Stimulated activated CD4-positive, alpha-beta T cell treated with anti-CD3 and anti-CD28 coated beads, Interleukin-4, amount 100 ng/mL, for 1 hour (primary cell): ENCODE data around the gene GASK1A.

ENCODE experiments used
- DNase-seq: peaks from one replicate; pipeline ENCODE4 v3.0.0-alpha.2; 2020

GASK1A gene

DNA sequence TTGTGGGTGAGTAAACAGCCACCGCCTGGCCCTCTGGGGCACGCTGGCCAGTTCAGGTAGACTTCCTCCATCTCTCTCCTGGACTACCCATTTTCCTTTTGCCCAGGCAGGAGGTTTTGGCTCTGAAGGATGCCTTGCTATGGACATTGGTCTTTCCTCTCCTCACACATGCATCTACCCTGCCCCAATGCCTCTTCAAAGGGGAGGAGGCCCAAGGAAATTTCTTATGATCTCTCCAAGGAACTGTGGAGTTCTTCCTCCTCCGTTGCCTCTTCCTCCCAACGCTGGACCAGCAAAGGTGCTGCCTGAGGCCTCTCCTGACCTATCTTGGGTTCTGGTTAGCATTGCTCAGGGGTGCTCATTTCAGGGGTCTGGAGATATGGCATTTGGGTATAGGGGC is 93.2 kb downstream of the GASK1A start:
- DNase-seq = no peak

DNA sequence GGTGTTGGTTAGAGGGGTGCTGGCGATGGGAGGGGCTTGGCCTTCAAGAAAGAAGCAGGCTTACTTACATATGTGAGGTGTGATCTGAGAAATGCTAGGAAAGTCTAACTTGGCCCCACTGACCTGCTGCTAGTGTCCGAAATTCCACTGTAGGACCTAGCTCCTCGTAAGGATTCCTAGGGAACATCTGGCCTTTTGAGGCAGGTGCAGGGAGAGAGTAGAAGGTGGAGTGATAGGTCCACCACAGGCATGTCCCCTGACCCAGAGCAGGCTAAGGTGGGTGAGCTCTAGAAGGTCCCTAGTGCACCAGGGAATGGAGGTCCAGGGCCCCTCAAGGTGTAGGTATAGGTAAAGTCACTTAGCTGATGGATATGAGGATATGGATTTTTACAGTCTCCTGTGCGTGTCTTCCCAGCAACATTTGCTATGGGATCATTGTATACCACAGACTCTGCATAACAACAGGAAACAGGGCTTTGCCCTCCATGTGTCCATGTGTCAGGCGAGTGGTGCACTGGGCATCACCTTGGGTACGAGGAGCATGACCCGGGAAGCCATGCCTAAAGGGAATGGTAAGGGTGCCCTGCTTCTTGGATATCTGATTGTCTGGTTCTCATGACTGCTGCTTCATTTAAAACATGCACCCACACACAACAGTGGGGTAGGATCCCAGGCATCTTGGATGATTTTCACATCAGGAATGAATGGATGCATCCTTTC is 94.2 kb downstream of the GASK1A start:
- no peak for DNase-seq

DNA sequence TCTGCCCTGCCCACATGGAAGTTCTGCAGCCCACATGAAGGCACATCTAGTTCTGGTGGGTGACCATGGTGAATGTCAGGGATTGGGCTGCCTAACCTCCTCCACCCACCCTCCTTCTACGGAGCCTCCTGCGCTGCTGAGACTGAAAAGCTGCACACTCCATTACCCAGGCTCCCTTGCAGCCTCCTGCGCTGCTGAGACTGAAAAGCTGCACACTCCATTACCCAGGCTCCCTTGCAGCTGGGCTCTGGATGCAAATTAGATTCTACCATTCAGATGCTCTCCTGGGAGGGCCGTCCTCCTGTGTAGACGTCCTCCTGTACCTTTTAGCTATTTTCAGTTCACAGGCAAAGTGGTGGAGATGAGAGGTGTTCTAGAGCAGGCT is 94.7 kb downstream of the GASK1A start:
- no peak for DNase-seq

DNA sequence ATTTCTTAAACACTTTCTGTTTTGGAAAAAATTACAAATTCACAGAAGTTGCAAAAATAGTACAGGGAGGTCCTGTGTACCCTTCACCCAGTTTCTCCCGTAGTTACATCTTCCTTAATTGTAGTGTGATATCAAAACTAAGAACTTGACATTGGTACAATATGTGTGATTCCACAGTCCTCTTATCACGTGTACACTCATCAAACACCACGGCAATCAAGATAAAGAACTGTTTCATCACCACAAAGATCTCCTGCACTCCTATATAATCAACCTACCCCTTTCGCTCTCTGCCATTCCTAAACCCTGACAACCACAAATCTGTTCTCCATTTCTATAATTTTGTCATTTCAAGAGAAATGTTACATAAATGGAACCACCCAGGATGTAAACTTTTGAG is 95.4 kb downstream of the GASK1A start:
- DNase-seq = no peak

DNA sequence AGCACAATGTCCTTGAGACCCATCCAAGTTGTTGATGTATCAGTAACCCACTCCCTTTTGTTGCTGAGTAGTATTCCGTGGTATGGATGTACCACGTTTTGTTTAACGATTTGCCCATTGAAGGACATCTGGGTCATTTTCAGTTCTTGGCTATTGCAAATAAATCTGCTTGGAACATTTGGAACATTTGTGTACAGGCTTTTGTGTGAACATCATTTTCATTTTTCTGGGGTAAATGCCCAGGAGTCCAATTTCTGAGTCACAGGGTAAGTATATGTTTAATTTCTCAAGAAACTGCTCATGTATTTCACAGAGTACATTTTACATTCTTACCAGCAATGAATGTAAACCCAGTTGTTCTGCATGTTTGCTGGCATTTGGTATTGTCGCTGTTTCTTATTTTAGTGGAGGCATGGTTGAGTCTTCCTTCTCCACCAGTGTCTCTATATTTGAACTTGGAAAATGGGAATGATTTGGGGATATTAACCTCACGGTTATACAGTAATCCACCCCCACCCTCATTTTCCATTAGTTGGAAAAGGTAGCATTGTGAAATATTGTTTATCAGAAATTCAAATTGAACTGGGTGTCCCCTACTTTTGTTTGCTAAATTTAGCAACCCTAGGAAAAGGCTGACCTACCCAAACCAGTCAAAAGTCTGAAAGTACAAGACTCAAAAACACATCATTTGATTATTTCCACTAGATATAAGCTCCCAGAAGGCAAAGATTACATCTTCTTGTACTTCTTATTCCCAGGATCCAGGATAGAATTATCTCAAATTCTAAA is 96.0 kb downstream of the GASK1A start:
- DNase-seq = no peak

DNA sequence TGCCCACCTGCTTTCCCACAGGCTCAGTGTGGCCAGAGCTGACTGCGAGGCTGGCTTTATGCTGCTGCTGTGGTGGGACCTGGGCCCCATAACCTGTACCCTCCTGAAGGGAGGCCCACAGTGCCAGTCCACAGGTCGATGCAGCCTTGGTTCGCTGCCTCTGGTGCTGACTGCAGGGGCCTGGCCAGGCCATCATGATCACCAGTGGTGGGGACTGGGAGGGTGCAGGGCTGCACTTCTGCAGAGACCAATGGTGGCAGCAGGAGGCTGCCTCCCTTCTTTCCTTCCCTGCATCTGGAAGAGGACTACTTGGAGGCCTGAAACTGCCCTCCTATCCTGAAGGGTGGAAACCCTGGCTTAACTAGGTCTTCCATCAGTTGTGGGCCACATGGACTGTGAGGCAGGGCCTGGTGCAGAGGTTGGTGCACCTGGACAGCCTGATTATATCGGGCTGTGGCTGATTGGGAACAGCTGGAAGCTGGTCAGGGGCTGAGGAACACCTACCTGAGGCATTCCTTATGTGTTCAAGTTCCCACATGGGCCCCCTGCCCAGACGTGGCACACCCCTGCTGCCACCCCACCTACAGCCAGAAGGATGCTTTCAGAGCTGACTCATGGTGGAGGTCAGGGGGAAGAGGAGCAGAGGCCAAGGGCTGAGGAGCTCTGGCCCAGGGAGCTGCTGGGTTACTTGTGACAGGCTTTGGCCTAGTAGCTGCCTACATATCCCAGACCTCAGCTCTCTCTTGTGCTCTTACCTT is 97.0 kb downstream of the GASK1A start:
- DNase-seq = no peak

DNA sequence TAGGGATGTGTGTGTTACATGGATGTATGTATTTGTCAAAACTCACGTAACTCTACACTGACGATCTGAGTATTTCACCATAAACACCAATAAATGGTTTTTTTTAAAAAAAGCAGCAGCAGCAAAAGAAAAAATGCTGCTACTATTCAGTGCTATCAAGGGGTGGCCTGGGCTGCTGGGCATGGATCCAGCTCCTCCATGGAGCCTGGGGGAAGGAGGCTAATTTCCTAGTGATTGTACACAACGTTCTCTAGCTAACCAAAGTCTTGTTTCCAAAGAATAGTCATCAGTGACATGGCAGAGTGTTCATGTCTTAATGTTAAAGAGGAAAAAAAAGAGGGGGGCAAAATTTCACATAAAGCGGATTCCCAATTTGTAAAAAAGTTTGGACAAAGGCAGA is 97.7 kb downstream of the GASK1A start:
- DNase-seq = no peak

DNA sequence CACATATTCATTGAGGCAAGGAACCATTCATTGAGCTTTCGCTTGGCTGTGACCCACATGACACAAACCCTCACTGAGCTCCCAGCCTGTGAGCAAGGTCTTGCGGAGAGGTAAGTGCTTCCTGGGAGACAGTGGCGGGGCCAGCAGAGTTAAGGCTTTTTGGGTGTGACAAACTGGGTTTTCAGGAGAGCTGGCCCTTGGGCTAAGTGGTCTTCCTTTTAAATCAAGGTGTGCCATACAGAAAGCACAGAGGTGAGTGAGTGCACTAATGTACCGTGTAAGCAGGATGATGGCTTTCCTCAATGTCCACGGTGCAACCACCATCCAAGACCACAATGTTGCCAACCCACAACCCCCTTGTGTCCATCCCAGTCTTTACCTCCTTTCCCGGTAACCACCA is 98.2 kb downstream of the GASK1A start:
- DNase-seq = no peak

DNA sequence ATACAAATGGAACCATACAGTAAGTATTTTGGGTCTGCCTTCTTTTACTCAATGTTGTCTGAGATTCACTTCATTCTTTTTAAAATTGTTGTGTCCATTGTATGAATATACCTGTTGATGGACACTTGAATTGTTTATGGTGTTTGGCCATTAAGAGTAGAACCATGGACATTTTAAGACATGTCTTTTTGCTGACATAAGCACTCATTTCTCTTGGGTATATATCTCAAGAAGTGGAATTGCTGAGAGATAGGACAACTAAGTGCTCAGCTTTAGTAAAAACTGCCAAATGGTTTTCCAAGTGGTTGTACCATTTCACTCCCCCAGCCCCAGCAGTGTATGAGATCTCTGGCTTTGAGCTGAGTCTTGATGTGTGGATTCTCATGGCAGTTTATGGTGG is 98.6 kb downstream of the GASK1A start:
- DNase-seq = no peak

DNA sequence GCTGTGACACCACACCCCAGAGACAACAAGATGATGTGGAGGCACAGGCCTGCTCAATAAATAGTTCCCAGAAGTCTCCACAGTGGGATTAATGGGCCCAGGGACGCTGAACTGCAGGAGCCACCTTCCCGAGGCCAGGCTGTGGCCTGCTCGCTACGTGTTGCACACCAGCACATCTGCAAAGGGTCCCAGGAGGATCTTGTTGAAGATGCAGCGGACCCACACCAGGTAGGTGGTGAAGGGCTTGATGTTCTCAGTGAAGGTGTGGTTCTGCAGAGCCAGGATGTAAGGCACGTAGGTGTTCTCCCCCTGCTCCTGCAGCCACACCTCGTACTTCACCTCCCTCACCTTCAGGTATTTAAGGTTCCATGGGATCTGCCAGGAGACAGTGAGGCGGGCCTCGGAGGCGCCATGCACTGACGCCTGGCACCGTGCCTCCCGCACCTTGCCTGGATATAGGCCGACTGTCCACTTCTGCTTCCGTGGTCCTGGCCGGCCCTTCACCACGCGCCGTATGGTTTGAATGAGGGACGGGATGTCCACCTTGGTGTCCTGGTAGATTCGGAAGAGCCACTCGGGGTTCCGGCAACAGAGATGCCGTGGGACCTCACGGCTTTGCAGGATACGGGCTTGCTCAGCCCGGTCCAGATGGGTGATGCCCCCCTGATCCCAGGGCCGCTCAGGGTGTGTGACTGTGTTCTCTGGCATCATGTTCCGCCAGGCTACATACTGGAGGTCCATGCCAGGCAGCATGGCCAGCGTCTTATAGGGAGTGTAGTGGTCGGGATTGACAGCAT is 100.6 kb downstream of the GASK1A start:
- DNase-seq = no peak

DNA sequence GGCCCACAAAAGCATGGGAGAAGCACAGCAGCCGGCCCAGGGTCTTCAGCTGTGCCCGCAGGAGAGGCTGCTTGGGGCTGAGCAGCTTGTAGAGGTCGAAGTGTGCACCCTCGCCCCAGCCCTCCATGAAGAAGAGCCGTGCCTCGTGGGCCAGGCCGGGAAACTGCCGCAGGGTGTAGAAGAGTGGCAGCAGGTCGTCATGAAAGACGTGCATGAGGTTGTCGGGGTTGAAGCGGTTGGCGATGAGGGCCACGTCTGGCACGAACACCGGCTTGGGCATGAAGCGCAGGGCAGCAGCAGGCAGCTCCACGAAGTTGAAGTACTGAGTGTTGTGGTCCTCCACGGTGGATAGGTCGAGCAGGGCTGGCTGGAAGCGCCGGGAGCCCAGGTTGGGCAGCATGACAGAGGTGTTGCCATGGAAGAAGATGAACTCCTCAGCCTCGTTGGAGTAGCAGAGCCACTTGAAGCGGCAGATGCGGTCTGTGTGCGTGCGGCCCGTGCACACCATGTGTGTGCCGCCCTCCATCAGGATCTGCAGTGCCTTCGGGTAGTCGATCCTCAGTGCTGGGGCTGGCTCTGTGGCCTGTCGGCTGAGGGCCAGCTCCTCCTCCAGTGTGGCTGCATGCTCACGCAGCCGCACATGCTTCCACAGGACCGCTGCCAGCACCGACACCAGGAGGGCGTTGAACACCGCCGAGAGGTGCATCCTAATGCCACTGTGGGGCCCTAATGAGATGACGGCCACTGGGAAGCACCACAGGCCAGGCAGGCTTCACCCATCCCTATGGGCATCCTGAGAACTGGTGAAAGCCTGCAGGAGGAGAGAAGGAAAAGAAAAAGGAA is 101.8 kb downstream of the GASK1A start:
- DNase-seq = no peak

DNA sequence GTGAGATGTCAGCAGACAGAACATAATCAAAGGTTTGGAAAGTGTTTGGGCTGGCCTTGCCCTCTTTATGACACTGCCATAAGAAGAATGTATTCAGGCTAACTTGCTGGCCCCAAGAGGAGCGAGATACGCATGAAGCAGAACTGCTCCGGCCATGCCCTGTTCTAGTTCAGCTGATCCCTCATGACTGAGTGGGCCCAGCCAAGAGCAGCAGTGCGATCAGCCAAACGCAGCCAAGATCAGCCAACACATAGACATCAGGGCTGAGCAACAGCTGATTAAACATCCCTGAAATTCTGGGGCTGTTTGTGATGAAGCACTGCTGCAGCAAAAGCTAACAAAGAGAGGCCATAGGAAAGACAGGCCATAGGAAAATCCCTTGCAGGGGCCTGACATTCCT is 102.7 kb downstream of the GASK1A start:
- DNase-seq = no peak

DNA sequence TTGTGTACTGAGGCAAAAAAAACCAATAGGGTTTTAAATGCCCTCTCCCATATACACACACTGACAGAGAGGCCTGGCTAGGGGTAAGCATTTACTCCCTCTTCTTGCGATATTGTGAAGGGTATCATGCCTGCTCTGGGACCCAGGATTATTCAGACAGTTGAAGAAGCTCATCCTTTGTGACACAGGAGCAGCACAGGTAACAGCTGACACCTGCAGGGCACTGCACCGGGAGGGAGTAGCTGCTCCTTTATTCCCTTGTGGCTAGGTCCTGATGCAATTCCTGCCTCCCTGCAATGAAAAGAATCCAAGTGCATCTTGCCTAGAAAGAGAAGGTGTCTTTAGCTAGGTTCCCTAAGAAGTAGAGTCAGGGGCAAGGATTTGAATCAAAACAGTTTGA is 103.3 kb downstream of the GASK1A start:
- DNase-seq = no peak

DNA sequence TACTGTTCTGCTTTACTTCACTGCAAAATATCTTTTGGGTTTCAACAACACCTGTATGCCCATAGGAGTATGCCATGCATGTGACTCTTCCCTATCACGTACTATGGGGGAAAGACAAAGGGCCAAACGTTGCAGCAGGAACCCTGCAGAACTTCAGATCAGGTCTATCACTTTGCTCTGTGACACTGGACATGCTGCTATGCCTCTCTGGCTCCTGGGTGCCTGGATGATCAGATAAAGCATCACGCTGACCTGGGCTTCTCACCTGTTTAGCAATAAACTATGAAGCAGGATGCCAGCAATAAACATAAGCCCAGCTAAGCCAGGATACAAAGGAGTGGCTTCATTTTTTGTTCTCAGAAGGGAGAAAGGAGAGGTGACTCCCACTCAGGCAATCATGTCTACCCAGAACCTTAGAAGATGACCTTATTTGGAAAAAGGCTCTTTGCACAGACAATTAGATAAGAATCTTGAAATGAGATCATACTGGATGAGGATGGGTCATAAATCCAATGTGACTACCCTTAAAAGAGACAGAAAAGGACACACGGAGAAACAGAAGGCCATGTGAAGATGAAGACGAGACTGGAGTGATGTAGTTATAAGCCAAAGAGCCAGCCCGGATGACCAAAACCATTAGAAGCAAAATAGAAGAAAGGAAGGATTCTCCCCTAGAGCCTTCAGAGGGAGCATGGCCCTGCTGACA is 107.5 kb downstream of the GASK1A start:
- no peak for DNase-seq

DNA sequence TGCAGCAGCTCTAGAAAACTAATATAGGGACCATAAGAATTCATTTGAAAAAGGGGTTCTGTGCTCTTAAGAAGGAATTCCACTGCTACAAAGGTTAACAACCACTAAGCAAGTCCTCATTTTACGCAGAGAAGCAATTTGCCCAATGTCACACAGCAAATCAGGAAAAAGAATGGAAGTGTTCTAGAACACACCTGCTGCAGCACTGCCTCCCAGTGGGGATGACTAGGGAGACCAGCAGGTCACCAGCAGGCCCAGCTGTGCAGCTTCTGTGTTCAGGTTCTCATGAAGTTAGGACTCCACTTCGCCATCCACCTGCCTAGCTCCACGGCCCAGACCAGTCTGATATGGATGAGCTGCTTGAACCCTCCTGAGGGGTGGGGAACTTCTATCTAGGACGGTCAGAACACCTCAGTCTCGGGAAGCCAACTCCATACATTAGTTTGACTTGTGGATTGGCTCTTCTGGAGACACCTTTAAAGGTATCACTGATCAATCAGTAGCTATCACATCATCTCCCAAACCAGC is 108.2 kb downstream of the GASK1A start:
- no peak for DNase-seq

DNA sequence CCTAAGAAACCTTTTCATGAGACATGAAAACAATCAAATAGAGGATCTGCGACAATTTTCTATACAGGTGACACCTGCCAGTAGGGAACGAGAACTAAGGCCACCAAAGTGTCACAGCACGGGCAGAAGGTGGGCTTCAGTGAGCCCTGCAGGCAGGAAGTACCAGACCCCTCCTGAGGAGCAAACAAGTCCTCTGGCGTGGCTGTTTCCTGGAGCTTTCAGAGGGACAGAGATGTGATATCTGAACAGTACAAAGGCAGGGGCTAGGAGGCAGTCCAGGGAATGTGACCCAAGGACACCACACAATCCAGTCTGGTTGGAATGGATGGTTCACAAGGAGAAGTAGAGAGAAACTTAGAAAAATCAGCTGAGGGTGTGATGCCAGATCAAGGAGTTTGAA is 110.0 kb downstream of the GASK1A start:
- no peak for DNase-seq

DNA sequence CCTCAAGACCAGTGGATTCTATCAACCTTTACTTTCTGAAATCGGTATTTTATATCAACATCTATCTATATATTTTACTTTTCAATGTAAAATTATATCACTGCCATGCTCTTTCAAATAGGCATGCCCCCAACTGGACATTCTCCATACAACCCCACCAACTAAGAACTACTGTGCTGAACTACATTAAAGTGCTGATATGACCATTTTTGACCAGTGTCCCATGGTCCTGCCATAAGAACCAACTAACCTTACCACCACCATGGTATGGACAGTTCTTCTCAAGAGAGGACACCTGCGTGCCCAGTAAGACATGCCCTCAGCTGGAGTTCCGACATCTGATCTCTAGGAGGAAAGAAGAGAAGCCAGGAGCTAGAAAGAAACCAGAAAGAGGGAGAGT is 111.1 kb downstream of the GASK1A start:
- no peak for DNase-seq

DNA sequence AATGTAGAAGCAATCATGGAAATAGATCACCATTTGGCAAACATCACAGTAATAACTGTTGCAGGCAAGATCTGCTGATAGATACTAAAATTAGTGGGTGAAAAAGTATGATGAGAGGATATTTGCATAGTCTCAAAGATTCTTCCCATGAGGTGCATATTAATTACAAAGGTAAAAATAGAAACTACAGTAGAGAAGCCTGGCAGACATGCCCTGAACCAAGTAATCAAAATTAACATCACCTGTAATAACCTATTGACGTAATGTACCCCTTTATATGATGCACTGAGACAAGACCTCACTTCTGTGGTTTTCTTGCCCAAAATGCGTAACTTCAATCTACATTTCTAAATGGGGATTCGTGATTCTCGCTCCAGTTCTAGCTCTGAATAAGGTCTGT is 112.4 kb downstream of the GASK1A start:
- DNase-seq = no peak

DNA sequence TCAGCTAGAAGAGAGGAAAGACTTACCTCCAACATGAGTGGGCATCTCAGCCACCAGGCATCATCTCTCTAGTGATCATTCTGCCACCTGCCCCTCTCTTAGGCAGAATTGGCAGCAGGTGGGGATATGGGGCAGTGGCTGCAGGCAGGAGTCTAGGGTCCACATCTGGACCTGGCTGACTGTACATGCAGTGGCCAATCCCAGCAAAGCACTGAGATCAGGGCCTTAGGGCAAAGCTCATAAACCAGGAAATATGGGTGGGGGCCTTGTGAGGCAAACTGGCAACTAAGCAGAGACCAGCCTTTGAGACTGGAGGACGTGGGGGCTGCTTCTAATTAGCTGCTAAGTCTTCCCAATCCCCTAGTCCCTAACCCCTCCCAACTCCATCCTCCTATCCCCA is 113.9 kb downstream of the GASK1A start:
- no peak for DNase-seq

DNA sequence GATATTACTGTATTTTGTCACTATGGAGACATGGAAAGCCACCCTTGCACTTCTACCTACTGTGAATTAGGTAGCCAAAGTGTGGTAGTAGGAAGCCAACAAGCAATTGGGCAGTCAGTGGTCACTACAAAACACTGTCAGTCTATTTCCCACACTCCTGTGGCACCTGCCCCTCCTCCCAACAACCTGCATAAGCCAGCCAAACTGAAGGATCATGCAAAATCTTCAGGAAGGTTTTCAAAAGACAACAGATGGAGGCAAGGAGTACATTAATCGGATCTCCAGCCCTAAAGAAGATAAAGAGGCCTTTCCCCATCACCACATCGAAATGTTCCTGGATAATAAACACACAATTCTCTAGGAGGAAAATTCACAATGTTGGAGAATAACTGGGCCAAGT is 114.9 kb downstream of the GASK1A start:
- no peak for DNase-seq

DNA sequence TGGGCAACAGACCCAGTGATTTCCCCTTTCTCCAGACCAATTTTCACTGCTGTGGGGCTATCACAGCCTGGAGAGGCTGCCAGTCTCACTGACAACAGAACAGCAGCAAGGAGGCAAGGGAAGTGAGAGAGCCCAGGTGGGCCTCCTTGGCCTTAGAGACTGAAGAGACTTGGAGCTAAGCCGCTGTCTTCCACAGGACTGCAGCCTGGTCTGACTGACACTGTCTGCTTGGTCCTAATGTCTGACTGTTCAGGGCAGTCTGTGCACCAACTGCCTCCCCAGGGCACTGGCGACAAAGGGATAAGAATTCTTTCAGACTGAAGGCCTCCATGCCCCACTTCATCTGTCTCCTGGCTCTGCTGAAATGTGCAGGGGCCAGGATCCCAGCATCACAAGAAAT is 115.3 kb downstream of the GASK1A start:
- DNase-seq = no peak
